SK-N-SH (cell line): Measurements from ENCODE around the gene KRTAP16-1. TPM values are rescaled to one million over a fixed set of nuclear protein-coding genes. Genes with fewer than 3 reads are reported as not detected.

Source experiments
- CTCF ChIA-PET: fragments of 300-600, 350-600 bp; formaldehyde crosslinking; extraction: SDS; loops from one replicate; lab custom pipeline; 2021; lab: Yijun Ruan, JAX
- POLR2A ChIA-PET: fragments of 350-600 bp; sonication (Branson Sonifier 250); formaldehyde crosslinking; extraction: SDS; loops from one replicate; lab custom pipeline; 2020; ENCODE audit warnings: antibody characterized with exemption, inconsistent platforms; lab: Yijun Ruan, JAX
- DNase-seq: peaks from one replicate; pipeline ENCODE4 v3.0.0; 2012
- H2AFZ ChIP-seq: fragments of 200-600 bp; sonication (generic); 2 replicates; pipeline ENCODE4 v1.8.1; 2016; ENCODE audit warnings: antibody characterized with exemption, mild to moderate bottlenecking, low read depth
- H3F3A ChIP-seq: fragments of 200-600 bp; sonication (generic); replicated peaks from 2 replicates; pipeline ENCODE3; 2016; ENCODE audit warnings: antibody characterized with exemption, mild to moderate bottlenecking; ENCODE audit not compliant: insufficient read depth
- H3K27ac ChIP-seq, 2 experiments: fragments of 200-500 bp in 1 of 2; fragments of 200-600 bp in 1 of 2; sonication (Bioruptor generic) in 1 of 2; sonication (generic), shearing (Covaris generic) in 1 of 2; 2 replicates each; pipeline versions ENCODE4 v1.5.1 to v1.6.1; 2014 to 2016; ENCODE audit warnings: low read depth in 2 of 2, inconsistent platforms in 1 of 2, low read length in 1 of 2, mild to moderate bottlenecking in 1 of 2, mixed read lengths in 1 of 2
- H3K27me3 ChIP-seq: fragments of 200-600 bp; sonication (generic), shearing (Covaris generic); 2 replicates; pipeline ENCODE4 v1.6.1; 2016; ENCODE audit warnings: mixed run types; ENCODE audit not compliant: insufficient read depth
- H3K36me3 ChIP-seq, 2 experiments: fragments of 200-500 bp in 1 of 2; fragments of 200-600 bp in 1 of 2; sonication (Bioruptor generic) in 1 of 2; sonication (generic) in 1 of 2; replicated peaks in 1 of 2; 2 replicates each; pipeline versions ENCODE3 to v1.5.1; 2014 to 2016; ENCODE audit warnings: low read length in 1 of 2, mild to moderate bottlenecking in 1 of 2; ENCODE audit not compliant: insufficient read depth in 2 of 2, control insufficient read depth in 1 of 2
- H3K4me1 ChIP-seq, 2 experiments: fragments of 200-500 bp in 1 of 2; fragments of 200-600 bp in 1 of 2; sonication (Bioruptor generic) in 1 of 2; sonication (generic), shearing (Covaris generic) in 1 of 2; 2 replicates each; pipeline versions ENCODE4 v1.5.1 to v1.6.1; 2014 to 2016; ENCODE audit warnings: low read depth in 1 of 2, low read length in 1 of 2, mixed run types in 1 of 2; ENCODE audit not compliant: insufficient read depth in 2 of 2, control insufficient read depth in 1 of 2
- H3K4me2 ChIP-seq: fragments of 200-600 bp; sonication (generic), shearing (Covaris generic); 2 replicates; pipeline ENCODE4 v1.6.1; 2017; ENCODE audit warnings: mixed run types
- H3K4me3 ChIP-seq, 2 experiments: fragments of 200-500 bp in 1 of 2; fragments of 200-600 bp in 1 of 2; sonication (Bioruptor generic) in 1 of 2; sonication (generic), shearing (Covaris generic) in 1 of 2; 2 replicates each; pipeline versions ENCODE4 v1.5.1 to v1.8.1; 2014 to 2016; ENCODE audit warnings: low read depth in 2 of 2, inconsistent platforms in 1 of 2, low read length in 1 of 2, mild to moderate bottlenecking in 1 of 2, mixed read lengths in 1 of 2, moderate library complexity in 1 of 2
- H3K79me2 ChIP-seq: fragments of 200-600 bp; sonication (generic); 2 replicates; pipeline ENCODE4 v1.8.1; 2017; ENCODE audit warnings: mild to moderate bottlenecking; ENCODE audit not compliant: insufficient read depth
- H3K9ac ChIP-seq: fragments of 200-600 bp; sonication (generic); 2 replicates; pipeline ENCODE4 v1.6.1; 2017; ENCODE audit warnings: mixed run types
- H3K9me2 ChIP-seq: fragments of 200-600 bp; sonication (generic); 2 replicates; pipeline ENCODE4 v1.6.1; 2017; ENCODE audit warnings: mixed run types
- H3K9me3 ChIP-seq: fragments of 200-600 bp; sonication (generic); 2 replicates; pipeline ENCODE4 v1.6.1; 2017; ENCODE audit warnings: mixed run types, mild to moderate bottlenecking, moderate library complexity
- H4K20me1 ChIP-seq: fragments of 200-600 bp; sonication (generic); 2 replicates; pipeline ENCODE4 v1.6.1; 2017; ENCODE audit warnings: mild to moderate bottlenecking, mixed run types; ENCODE audit not compliant: insufficient read depth
- CHD2 ChIP-seq: fragments of 150-350 bp; IDR thresholded peaks from 2 replicates; pipeline ENCODE4 v1.6.1; 2018; ENCODE audit warnings: low read length; ENCODE audit not compliant: partially characterized antibody
- FOSL2 ChIP-seq: IDR thresholded peaks from 2 replicates; pipeline ENCODE4 v1.4.0; 2012; ENCODE audit warnings: low read depth, mild to moderate bottlenecking, moderate library complexity, borderline replicate concordance
- FOXJ3 ChIP-seq: sonication (generic); formaldehyde crosslinking; IDR thresholded peaks from 2 replicates; pipeline ENCODE4 v1.5.1; 2020; ENCODE audit warnings: mild to moderate bottlenecking, missing genetic modification reagents
- GABPA ChIP-seq: IDR thresholded peaks from 2 replicates; pipeline ENCODE4 v1.4.0; 2012; ENCODE audit warnings: low read depth, mild to moderate bottlenecking
- JUND ChIP-seq: IDR thresholded peaks from 2 replicates; pipeline ENCODE4 v1.4.0; 2012
- MXI1 ChIP-seq: IDR thresholded peaks from 2 replicates; pipeline ENCODE4 v1.6.1; 2012; ENCODE audit warnings: mild to moderate bottlenecking, low read depth, low read length, improper control_type of control experiment
- NRF1 ChIP-seq: IDR thresholded peaks from 2 replicates; pipeline ENCODE4 v1.6.1; 2012; ENCODE audit warnings: low read depth, mild to moderate bottlenecking, low read length
- POLR2AphosphoS5 ChIP-seq: IDR thresholded peaks from 2 replicates; pipeline ENCODE4 v1.6.1; 2012; ENCODE audit warnings: low read depth, low read length
- RAD21 ChIP-seq: IDR thresholded peaks from 2 replicates; pipeline ENCODE4 v1.6.1; 2012; ENCODE audit warnings: mild to moderate bottlenecking, low read length
- SIN3A ChIP-seq: IDR thresholded peaks from 2 replicates; pipeline ENCODE4 v1.6.1; 2012; ENCODE audit warnings: low read depth, mild to moderate bottlenecking, low read length, moderate library complexity, borderline replicate concordance
- SMC3 ChIP-seq: IDR thresholded peaks from 2 replicates; pipeline ENCODE4 v1.6.1; 2012; ENCODE audit warnings: low read depth, low read length, improper control_type of control experiment
- TAF1 ChIP-seq: IDR thresholded peaks from 2 replicates; pipeline ENCODE4 v1.6.1; 2012; ENCODE audit warnings: low read depth, mild to moderate bottlenecking, low read length, moderate library complexity, borderline replicate concordance
- TCF12 ChIP-seq: IDR thresholded peaks from 2 replicates; pipeline ENCODE4 v1.4.0; 2012
- YY1 ChIP-seq: IDR thresholded peaks from 2 replicates; pipeline ENCODE4 v1.4.0; 2012; ENCODE audit warnings: low read depth, mild to moderate bottlenecking
- WGBS: methylation state at CpG from one replicate; pipeline ENCODE4 v1.1.6; 2017; ENCODE audit warnings: low lambda C conversion rate; 5-methylcytosine and 5-hydroxymethylcytosine counted together
- polyA plus RNA-seq, 3 experiments: library from polyadenylated mRNA; depleted of rRNA; stranded (reverse); fragments of >200 nt; gene quantifications; 2 replicates each; pipeline ENCODE4 v1.2.3, GENCODE V29; 2012
- TF ChIP-seq, protein P1 (sequence below): fragments of 150-350 bp; IDR thresholded peaks from 2 replicates; pipeline ENCODE4 v1.6.1; 2016; ENCODE audit warnings: mild to moderate bottlenecking, low read depth, low read length
- TF ChIP-seq, protein P2 (sequence below): IDR thresholded peaks from 2 replicates; pipeline ENCODE4 v1.4.0; 2012; ENCODE audit warnings: low read depth, borderline replicate concordance
- TF ChIP-seq, protein P3 (sequence below): fragments of 150-350 bp; IDR thresholded peaks from 2 replicates; pipeline ENCODE4 v1.6.1; 2017; ENCODE audit warnings: antibody characterized with exemption, low read length, low read depth, borderline replicate concordance
- TF ChIP-seq, protein P4 (sequence below): IDR thresholded peaks from 2 replicates; pipeline ENCODE4 v1.4.0; 2012; ENCODE audit warnings: low read depth, borderline replicate concordance
- TF ChIP-seq, protein P5 (sequence below): IDR thresholded peaks from 2 replicates; pipeline ENCODE4 v1.6.1; 2012; ENCODE audit warnings: mild to moderate bottlenecking, low read depth, low read length, moderate library complexity

KRTAP16-1 gene
- polyA plus RNA-seq, 1 of the 3 experiments (the other 2 are of a cell fraction): not detected

DNA sequence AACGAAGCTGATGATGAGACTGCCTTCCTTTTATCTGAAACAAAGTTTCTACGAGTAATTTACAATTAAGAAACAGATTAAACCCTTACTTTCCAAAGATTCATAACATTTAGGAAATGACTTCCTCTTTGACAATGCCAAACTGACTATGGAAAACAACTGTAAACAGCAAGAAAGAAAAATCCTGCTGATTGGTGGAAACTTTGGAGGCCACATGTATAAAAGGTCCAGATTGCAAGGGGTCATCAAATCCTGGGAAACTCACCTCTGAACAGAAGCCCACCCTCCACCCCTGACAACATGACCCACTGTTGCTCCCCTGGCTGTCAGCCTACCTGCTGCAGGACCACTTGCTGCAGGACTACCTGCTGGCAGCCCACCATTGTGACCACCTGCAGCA, 44.0 kb downstream of the KRTAP16-1 start, which contains the start of gene KRTAP9-6:
Gene KRTAP9-6 (plus strand): TSS at position 301 of the 400 bp plus-strand sequence. CDS start 0 bp downstream, at position 301.
- Histone ChIP-seq H3K9me2 (no peaks in the 10 kb centered on the region), H4K20me1 (no peaks in the 10 kb centered on the region), H3F3A (no peaks in the 10 kb centered on the region), H3K4me3 (no peak within 1 kb of the TSS), H3K27me3 (peaks cover 8% of the 10 kb centered on the region; the same call in 1 of the 2 replicates), H3K4me1 (no peaks in the 10 kb centered on the region), H3K79me2 (no peaks in the 10 kb centered on the region), H3K27ac (no peak within 1 kb of the TSS), H3K9ac (no peak within 1 kb of the TSS), H3K36me3 (no peaks in the 10 kb centered on the region), H3K9me3 (no peaks in the 10 kb centered on the region), H3K4me2 (no peak within 1 kb of the TSS), H2AFZ (no peak within 1 kb of the TSS)
- TF ChIP-seq FOXJ3 (CRISPR knock-in tag) (no peak), GABPA (no peak), RAD21 (no peak), MXI1 (no peak), POLR2AphosphoS5 (no peak), FOSL2 (no peak), SMC3 (no peak), SIN3A (no peak), JUND (no peak), CHD2 (no peak), NRF1 (no peak), TCF12 (no peak), YY1 (no peak), TAF1 (no peak)
- TF ChIP-seq, protein P1, sequence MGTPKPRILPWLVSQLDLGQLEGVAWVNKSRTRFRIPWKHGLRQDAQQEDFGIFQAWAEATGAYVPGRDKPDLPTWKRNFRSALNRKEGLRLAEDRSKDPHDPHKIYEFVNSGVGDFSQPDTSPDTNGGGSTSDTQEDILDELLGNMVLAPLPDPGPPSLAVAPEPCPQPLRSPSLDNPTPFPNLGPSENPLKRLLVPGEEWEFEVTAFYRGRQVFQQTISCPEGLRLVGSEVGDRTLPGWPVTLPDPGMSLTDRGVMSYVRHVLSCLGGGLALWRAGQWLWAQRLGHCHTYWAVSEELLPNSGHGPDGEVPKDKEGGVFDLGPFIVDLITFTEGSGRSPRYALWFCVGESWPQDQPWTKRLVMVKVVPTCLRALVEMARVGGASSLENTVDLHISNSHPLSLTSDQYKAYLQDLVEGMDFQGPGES: no peak
- TF ChIP-seq, protein P2, sequence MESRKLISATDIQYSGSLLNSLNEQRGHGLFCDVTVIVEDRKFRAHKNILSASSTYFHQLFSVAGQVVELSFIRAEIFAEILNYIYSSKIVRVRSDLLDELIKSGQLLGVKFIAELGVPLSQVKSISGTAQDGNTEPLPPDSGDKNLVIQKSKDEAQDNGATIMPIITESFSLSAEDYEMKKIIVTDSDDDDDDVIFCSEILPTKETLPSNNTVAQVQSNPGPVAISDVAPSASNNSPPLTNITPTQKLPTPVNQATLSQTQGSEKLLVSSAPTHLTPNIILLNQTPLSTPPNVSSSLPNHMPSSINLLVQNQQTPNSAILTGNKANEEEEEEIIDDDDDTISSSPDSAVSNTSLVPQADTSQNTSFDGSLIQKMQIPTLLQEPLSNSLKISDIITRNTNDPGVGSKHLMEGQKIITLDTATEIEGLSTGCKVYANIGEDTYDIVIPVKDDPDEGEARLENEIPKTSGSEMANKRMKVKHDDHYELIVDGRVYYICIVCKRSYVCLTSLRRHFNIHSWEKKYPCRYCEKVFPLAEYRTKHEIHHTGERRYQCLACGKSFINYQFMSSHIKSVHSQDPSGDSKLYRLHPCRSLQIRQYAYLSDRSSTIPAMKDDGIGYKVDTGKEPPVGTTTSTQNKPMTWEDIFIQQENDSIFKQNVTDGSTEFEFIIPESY: no peak
- TF ChIP-seq, protein P3, sequence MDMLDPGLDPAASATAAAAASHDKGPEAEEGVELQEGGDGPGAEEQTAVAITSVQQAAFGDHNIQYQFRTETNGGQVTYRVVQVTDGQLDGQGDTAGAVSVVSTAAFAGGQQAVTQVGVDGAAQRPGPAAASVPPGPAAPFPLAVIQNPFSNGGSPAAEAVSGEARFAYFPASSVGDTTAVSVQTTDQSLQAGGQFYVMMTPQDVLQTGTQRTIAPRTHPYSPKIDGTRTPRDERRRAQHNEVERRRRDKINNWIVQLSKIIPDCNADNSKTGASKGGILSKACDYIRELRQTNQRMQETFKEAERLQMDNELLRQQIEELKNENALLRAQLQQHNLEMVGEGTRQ: no peak
- TF ChIP-seq, protein P4, sequence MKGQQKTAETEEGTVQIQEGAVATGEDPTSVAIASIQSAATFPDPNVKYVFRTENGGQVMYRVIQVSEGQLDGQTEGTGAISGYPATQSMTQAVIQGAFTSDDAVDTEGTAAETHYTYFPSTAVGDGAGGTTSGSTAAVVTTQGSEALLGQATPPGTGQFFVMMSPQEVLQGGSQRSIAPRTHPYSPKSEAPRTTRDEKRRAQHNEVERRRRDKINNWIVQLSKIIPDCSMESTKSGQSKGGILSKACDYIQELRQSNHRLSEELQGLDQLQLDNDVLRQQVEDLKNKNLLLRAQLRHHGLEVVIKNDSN: no peak
- TF ChIP-seq, protein P5, sequence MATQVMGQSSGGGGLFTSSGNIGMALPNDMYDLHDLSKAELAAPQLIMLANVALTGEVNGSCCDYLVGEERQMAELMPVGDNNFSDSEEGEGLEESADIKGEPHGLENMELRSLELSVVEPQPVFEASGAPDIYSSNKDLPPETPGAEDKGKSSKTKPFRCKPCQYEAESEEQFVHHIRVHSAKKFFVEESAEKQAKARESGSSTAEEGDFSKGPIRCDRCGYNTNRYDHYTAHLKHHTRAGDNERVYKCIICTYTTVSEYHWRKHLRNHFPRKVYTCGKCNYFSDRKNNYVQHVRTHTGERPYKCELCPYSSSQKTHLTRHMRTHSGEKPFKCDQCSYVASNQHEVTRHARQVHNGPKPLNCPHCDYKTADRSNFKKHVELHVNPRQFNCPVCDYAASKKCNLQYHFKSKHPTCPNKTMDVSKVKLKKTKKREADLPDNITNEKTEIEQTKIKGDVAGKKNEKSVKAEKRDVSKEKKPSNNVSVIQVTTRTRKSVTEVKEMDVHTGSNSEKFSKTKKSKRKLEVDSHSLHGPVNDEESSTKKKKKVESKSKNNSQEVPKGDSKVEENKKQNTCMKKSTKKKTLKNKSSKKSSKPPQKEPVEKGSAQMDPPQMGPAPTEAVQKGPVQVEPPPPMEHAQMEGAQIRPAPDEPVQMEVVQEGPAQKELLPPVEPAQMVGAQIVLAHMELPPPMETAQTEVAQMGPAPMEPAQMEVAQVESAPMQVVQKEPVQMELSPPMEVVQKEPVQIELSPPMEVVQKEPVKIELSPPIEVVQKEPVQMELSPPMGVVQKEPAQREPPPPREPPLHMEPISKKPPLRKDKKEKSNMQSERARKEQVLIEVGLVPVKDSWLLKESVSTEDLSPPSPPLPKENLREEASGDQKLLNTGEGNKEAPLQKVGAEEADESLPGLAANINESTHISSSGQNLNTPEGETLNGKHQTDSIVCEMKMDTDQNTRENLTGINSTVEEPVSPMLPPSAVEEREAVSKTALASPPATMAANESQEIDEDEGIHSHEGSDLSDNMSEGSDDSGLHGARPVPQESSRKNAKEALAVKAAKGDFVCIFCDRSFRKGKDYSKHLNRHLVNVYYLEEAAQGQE: no peak
- ChIA-PET CTCF (no interaction called here), POLR2A (no interaction called here)
- no peak for DNase-seq
- 5% methylated on average over 2 of the region's 2 CpGs for WGBS
